ENCODE measurements around the gene HBS1L. TPM values are rescaled to one million over a fixed set of nuclear protein-coding genes. Genes with fewer than 3 reads are reported as not detected.

HBS1L gene
- total RNA-seq, 4 donors from 2014 or later: 31.2 to 54.2 (median 46.0) TPM

GRCh38 chr6:135048915-135049314, 5.7 kb downstream of the HBS1L start:
- H3K4me3 ChIP-seq: no peak overlapping the region
- no peak overlapping the region for H3K27ac ChIP-seq
- H3K9me3 ChIP-seq: no peaks in the 10 kb centered on the region
- H3K4me1 ChIP-seq: peaks cover 4 to 38% (median 16%) of the 10 kb centered on the region in 4 donors
- DNase-seq (ENCODE audit: low spot score in 2 of 2): no peak
- H3K27me3 ChIP-seq: no peaks in the 10 kb centered on the region
- 94 to 96% methylated on average over 2 of the region's 2 CpGs for WGBS, 2 donors
- H3K36me3 ChIP-seq: peaks cover 0 to 27% (median 5%) of the 10 kb centered on the region in 3 donors
- TF ChIP-seq, protein P1, sequence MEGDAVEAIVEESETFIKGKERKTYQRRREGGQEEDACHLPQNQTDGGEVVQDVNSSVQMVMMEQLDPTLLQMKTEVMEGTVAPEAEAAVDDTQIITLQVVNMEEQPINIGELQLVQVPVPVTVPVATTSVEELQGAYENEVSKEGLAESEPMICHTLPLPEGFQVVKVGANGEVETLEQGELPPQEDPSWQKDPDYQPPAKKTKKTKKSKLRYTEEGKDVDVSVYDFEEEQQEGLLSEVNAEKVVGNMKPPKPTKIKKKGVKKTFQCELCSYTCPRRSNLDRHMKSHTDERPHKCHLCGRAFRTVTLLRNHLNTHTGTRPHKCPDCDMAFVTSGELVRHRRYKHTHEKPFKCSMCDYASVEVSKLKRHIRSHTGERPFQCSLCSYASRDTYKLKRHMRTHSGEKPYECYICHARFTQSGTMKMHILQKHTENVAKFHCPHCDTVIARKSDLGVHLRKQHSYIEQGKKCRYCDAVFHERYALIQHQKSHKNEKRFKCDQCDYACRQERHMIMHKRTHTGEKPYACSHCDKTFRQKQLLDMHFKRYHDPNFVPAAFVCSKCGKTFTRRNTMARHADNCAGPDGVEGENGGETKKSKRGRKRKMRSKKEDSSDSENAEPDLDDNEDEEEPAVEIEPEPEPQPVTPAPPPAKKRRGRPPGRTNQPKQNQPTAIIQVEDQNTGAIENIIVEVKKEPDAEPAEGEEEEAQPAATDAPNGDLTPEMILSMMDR (IDR thresholded peaks at IDR 0.05): no peak
- TF ChIP-seq POLR2A (IDR thresholded peaks at IDR 0.05) (no peak), EP300 (IDR thresholded peaks at IDR 0.05) (no peak)

DNA sequence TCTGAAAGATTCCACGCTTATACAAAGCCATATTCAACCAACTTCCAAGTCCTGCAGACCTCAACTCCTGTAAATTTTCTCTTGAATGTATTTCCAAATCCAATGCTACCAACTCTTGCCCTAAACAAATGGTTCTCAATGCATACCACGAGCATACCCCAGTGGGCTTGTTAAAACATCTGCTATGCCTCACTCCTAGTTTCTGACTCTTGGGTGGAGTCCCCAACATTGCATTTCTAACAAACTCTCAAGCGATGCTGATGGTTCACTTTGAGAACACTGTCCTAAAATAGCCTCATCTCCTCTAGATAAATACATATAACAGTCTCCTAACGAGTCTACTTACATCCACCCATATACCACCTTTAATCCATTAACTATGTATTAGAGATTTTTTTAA, 7.3 kb downstream of the HBS1L start:
- Histone ChIP-seq H3K27ac (no peak overlapping the region), H3K9me3 (no peaks in the 10 kb centered on the region), H3K4me3 (no peak overlapping the region), H3K36me3 (peaks cover 0 to 27% (median 5%) of the 10 kb centered on the region in 3 donors), H3K27me3 (no peaks in the 10 kb centered on the region), H3K4me1 (peaks cover 4 to 28% (median 7%) of the 10 kb centered on the region in 4 donors)
- TF ChIP-seq POLR2A (IDR thresholded peaks at IDR 0.05): no peak
- no peak for TF ChIP-seq EP300 (IDR thresholded peaks at IDR 0.05)
- TF ChIP-seq, protein P1 (IDR thresholded peaks at IDR 0.05): no peak
- DNase-seq (ENCODE audit: low spot score in 2 of 2): no peak
- WGBS, 2 donors: 87 to 90% methylated on average over 4 of the region's 4 CpGs

DNA sequence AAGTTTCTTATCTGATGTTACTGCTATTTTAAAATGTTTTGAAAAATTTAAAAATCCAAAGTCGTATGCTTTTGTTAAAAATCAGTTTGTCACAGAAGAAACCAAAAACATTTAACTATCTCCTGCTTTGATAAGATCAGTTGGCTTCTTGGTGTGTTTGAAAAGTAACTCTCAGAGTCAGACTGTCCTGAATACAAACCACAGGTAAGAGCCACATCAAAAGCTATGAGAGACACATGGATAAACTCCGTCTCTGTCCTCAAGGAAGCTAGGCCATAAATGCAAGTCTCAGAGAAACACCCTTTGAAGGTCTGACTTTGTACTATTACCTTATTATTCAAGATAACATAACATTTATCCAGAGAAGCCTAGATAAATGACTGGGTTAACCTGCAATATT, 7.7 kb downstream of the HBS1L start:
- 73 to 78% methylated on average over 2 of the region's 2 CpGs for WGBS, 2 donors
- H3K4me3 ChIP-seq: no peak overlapping the region
- H3K27me3 ChIP-seq: no peaks in the 10 kb centered on the region
- peaks cover 0 to 27% (median 5%) of the 10 kb centered on the region in 3 donors for H3K36me3 ChIP-seq
- no peak for TF ChIP-seq POLR2A (IDR thresholded peaks at IDR 0.05)
- TF ChIP-seq, protein P1 (IDR thresholded peaks at IDR 0.05): no peak
- no peaks in the 10 kb centered on the region for H3K9me3 ChIP-seq
- DNase-seq (ENCODE audit: low spot score in 2 of 2): no peak
- no peak overlapping the region for H3K27ac ChIP-seq
- peaks cover 4 to 24% (median 7%) of the 10 kb centered on the region in 4 donors for H3K4me1 ChIP-seq

GRCh38 chr6:135044639-135045038, 10.0 kb downstream of the HBS1L start:
- Histone ChIP-seq H3K4me3 (no peak overlapping the region), H3K27me3 (no peaks in the 10 kb centered on the region), H3K36me3 (peaks cover 0 to 22% (median 5%) of the 10 kb centered on the region in 3 donors), H3K4me1 (peaks cover 4 to 26% (median 7%) of the 10 kb centered on the region in 4 donors), H3K27ac (no peak overlapping the region), H3K9me3 (no peaks in the 10 kb centered on the region)
- 52 to 58% methylated on average over 3 of the region's 3 CpGs for WGBS, 2 donors
- no peak for DNase-seq (ENCODE audit: low spot score in 2 of 2)
- TF ChIP-seq, protein P1 (IDR thresholded peaks at IDR 0.05): no peak
- TF ChIP-seq EP300 (IDR thresholded peaks at IDR 0.05) (no peak), POLR2A (IDR thresholded peaks at IDR 0.05) (no peak)

- Histone ChIP-seq H3K27ac (no peak overlapping the region), H3K36me3 (peaks cover 0 to 22% (median 0%) of the 10 kb centered on the region in 3 donors), H3K9me3 (no peaks in the 10 kb centered on the region), H3K27me3 (no peaks in the 10 kb centered on the region), H3K4me3 (no peak overlapping the region), H3K4me1 (peaks cover 4 to 24% (median 7%) of the 10 kb centered on the region in 4 donors)
- no peak for DNase-seq (ENCODE audit: low spot score in 2 of 2)
- WGBS, 2 donors: 65 to 69% methylated on average over 2 of the region's 2 CpGs
- TF ChIP-seq, protein P1 (IDR thresholded peaks at IDR 0.05): no peak
- no peak for TF ChIP-seq POLR2A (IDR thresholded peaks at IDR 0.05)
- TF ChIP-seq EP300 (IDR thresholded peaks at IDR 0.05): no peak
Observed at GRCh38 chr6:135043846-135044245, 10.8 kb downstream of the HBS1L start.

Measured in tibial nerve (tissue), 4 donors.